Kidney epithelial cell (primary cell): ENCODE measurements around the gene INS. TPM values are rescaled to one million over a fixed set of nuclear protein-coding genes. Genes with fewer than 3 reads are reported as not detected.

ENCODE experiments used
- DNase-seq: peaks from one replicate; pipeline ENCODE4 v3.0.0-alpha.2; 2010; ENCODE audit warnings: low read depth
- H3K27me3 ChIP-seq: 2 replicates; pipeline ENCODE4 v1.6.0; 2011; ENCODE audit warnings: low read length; ENCODE audit not compliant: control insufficient read depth, insufficient read depth
- H3K36me3 ChIP-seq: 2 replicates; pipeline ENCODE4 v1.5.1; 2011; ENCODE audit warnings: low read length; ENCODE audit not compliant: control insufficient read depth, insufficient read depth
- H3K4me3 ChIP-seq: 2 replicates; pipeline ENCODE4 v1.5.1; 2011; ENCODE audit warnings: low read depth, mild to moderate bottlenecking, control low read depth, low read length
- total RNA-seq: library from RNA; depleted of rRNA; stranded (reverse); fragments of >200 nt; gene quantifications from 2 replicates; pipeline ENCODE4 v1.2.3, GENCODE V29; 2015
- TF ChIP-seq, protein P1 (sequence below): IDR thresholded peaks from 2 replicates; pipeline ENCODE4 v1.5.1; 2011; ENCODE audit warnings: mild to moderate bottlenecking, moderate library complexity, low read length, control low read depth, inconsistent platforms; ENCODE audit not compliant: insufficient read depth, poor library complexity, severe bottlenecking

The INS gene
- total RNA-seq, 1 donor from 2014 or later = not detected

DNA sequence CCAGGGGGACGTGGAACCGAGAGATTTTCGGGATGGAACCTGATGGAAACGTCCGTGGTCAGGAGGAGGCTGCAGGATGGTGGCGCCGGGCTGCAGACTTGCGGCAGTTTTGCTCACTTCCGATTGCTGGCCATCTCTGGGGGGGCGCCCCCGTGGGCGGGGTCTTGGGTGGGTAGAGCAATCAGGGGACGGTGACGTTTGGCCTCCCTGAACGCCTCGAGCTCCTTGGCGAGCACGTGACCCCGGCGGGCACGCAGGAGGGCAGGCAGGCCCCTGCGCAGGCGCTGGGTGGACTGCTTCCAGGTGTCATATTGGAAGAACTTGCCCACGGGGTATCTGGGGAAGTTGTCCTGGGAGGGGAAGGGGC is 28.2 kb downstream of the INS start:
- Histone ChIP-seq H3K27me3 (peaks cover 65% of the 10 kb centered on the region), H3K4me3 (no peak overlapping the region), H3K36me3 (no peaks in the 10 kb centered on the region)
- DNase-seq = no peak
- TF ChIP-seq, protein P1, sequence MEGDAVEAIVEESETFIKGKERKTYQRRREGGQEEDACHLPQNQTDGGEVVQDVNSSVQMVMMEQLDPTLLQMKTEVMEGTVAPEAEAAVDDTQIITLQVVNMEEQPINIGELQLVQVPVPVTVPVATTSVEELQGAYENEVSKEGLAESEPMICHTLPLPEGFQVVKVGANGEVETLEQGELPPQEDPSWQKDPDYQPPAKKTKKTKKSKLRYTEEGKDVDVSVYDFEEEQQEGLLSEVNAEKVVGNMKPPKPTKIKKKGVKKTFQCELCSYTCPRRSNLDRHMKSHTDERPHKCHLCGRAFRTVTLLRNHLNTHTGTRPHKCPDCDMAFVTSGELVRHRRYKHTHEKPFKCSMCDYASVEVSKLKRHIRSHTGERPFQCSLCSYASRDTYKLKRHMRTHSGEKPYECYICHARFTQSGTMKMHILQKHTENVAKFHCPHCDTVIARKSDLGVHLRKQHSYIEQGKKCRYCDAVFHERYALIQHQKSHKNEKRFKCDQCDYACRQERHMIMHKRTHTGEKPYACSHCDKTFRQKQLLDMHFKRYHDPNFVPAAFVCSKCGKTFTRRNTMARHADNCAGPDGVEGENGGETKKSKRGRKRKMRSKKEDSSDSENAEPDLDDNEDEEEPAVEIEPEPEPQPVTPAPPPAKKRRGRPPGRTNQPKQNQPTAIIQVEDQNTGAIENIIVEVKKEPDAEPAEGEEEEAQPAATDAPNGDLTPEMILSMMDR = no peak

DNA sequence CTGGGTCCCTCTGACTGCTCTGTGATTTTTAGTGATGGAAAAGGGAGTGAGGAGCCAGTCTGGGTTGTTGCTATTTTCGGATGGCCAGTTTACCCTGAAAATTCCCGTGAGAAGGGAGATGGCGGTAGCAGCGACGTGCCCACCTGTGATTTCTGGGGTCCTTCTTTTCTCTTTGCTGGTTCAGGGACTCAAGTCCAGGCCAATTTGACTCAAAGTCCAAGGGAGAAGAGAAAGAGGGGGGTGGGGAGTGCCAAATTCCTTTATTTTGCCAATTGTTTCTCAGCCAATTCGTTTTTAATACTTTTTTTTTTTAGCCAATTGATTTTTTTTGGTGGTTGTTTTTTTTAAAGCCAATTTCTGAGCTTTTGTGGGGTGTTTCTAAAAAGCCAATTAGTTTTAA is 28.8 kb downstream of the INS start:
- peaks cover 60% of the 10 kb centered on the region for H3K27me3 ChIP-seq
- no peaks in the 10 kb centered on the region for H3K36me3 ChIP-seq
- DNase-seq = no peak
- TF ChIP-seq, protein P1 = no peak
- H3K4me3 ChIP-seq = no peak overlapping the region

DNA sequence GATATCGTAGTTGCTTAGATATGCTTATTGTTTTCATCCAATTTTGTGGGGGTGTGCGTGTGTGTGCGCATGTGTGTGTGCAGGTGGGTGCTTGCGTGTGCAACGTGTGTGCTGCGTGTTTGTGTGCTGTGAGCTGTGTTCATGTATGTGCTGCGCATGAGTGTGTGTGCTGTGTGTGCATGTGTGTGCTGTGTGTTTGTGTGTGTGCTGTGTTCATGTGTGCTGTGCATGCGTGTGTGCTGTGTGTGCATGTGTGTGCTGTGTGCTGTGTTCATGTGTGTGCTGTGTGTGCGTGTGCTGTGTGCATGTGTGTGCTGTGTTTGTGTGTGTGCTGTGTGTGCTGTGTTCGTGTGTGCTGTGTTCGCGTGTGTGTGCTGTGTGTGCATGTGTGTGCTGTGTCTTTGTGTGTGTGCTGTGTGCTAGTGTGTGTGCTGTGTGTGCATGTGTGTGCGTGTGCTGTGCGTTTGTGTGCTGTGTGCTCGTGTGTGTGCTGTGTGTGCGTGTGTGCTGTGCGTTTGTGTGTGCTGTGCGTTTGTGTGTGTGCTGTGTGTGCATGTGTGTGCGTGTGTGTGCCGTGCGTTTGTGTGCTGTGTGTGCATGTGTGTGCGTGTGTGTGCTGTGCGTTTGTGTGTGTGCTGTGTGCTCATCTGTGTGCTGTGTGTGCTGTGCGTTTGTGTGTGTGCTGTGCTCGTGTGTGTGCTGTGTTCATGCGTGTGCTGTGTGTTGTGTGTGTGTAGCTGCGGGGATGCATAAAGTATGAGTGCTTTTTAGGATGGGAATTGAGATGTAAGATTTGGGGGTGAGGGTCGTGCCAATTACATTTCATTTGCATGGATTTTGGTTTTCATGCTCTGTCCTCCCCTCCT is 29.4 kb downstream of the INS start:
- peaks cover 54% of the 10 kb centered on the region for H3K27me3 ChIP-seq
- TF ChIP-seq, protein P1 = no peak
- no peaks in the 10 kb centered on the region for H3K36me3 ChIP-seq

DNA sequence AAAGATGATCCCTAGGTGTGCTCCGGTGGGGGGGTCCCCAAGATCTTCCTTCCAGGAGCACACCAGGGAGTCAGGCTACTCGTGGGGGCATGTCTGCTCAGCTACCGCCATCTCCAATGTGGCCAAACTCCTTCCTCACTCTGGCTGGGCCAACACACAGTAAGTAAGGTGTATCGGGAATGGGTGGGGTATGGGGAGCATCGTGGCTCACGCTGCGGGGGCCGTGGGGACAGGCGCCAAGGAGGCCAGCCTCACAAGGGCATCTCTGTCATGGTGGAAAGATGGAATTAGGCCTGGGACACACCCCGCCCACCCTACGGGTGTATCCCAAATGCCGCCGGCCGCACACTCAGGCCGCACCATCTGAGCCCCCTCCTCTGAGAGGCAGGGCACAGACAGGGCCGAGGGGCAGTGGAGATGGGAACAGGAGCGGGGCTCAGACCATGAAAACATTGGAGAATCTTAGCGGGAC is 30.1 kb downstream of the INS start:
- TF ChIP-seq, protein P1 = no peak
- Histone ChIP-seq H3K36me3 (no peaks in the 10 kb centered on the region), H3K27me3 (peaks cover 47% of the 10 kb centered on the region), H3K4me3 (no peak overlapping the region)
- DNase-seq = no peak

More for the DNA sequence above, 29.4 kb downstream of the INS start:
- no peak overlapping the region for H3K4me3 ChIP-seq
- no peak for DNase-seq

DNA sequence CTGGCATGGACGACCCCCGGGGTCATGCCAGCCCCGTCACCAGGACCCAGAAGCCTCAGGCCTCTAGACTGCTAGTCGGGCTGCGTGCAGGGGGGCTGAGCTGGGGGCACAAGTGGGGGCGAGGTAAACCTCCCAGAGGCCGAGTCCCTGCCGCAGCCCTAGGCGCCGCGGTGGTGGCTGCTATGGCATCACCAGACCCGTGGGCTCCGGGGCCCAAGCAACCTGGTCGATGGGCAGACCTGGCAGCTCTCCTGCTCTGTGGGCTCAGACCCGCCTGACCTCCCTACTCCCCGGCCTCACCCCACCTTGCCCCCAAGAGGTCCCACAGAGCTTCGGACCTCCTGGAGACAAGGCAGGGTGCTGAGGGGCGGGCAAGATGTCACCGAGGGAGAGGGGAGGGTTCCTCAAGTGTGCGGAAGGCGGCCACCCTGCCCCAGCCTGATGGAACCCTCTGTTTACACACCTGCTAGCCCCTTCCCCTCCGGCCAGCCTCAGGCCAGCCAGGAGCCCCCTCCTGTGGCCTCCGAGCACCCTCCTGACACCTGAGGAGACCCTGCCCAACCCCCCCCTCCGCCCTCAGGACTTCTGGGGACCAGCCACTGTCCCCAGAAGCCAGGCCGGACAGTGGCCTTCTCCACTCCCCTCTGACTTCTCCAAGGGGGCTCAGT is 31.2 kb downstream of the INS start:
- Histone ChIP-seq H3K36me3 (no peaks in the 10 kb centered on the region), H3K27me3 (peaks cover 36% of the 10 kb centered on the region), H3K4me3 (no peak overlapping the region)
- DNase-seq = no peak
- TF ChIP-seq, protein P1 = no peak
